Head of caudate nucleus (tissue), 42 donors: ENCODE measurements around the gene SMIM35.

Experiments
- DNase-seq, 42 donors: peaks; one replicate each; pipeline versions ENCODE4 v3.0.0 to v3.0.0-alpha.2; 2020 to 2021; ENCODE audit warnings: mixed read lengths in 7 of 42
- intact Hi-C: fragments of 100-400 bp; cut with DNase I; formaldehyde crosslinking; loops from one replicate; pipeline ENCODE4 v1.15.0; 2022

Gene SMIM35

GRCh38 chr11:117958949-117959348 is 127.8 kb downstream of the SMIM35 start:
- DNase-seq: no peak
- intact Hi-C loops: no loop called here
